Naive thymus-derived CD4-positive, alpha-beta T cell (primary cell): ENCODE results near the gene ANKRD52. TPM values are rescaled to one million over a fixed set of nuclear protein-coding genes. Genes with fewer than 3 reads are reported as not detected.
A peak's percentile ranks its signal among the peaks of the same experiment; 100 is the strongest.
"Not testable (repeated sequence)": the region's sequence is repeated elsewhere in the genome, so short reads cannot be mapped to it uniquely, and the experiment has no call there.

Experiments
- ATAC-seq: fragments of 150-1000 bp; cut with Tn5 transposase; 2 replicates; pipeline ENCODE4 v1.10.0; 2021; ENCODE audit warnings: mild to moderate bottlenecking, moderate library complexity
- CTCF ChIA-PET: fragments of 350-600 bp; sonication (Branson Sonifier 250); formaldehyde crosslinking; loops from one replicate; lab custom pipeline; 2021; ENCODE audit warnings: antibody characterized with exemption; lab: Charles Lee
- POLR2A ChIA-PET: fragments of 350-600 bp; sonication (Branson Sonifier 250); formaldehyde crosslinking; loops from one replicate; lab custom pipeline; 2021; ENCODE audit warnings: antibody characterized with exemption, inconsistent platforms; lab: Charles Lee
- DNase-seq, 9 donors: peaks; one replicate each; pipeline versions ENCODE4 v3.0.0 to v3.0.0-alpha.2; 2020 to 2022; ENCODE audit warnings: mixed read lengths in 1 of 9
- H3K27ac ChIP-seq: one replicate; pipeline ENCODE4 v1.7.0; 2013; ENCODE audit warnings: mild to moderate bottlenecking, low read depth, low read length, moderate library complexity
- H3K27me3 ChIP-seq, 2 donors: one replicate each; pipeline ENCODE4 v1.7.0; 2013; ENCODE audit warnings: low read length in 2 of 2, mild to moderate bottlenecking in 2 of 2, moderate library complexity in 2 of 2; ENCODE audit not compliant: control insufficient read depth in 2 of 2, insufficient read depth in 2 of 2
- H3K36me3 ChIP-seq, 3 experiments: 1 replicate in 2 of 3; 2 replicates in 1 of 3; pipeline ENCODE4 v1.7.0; 2013; ENCODE audit warnings: low read length in 3 of 3, mild to moderate bottlenecking in 3 of 3, moderate library complexity in 1 of 3; ENCODE audit not compliant: insufficient read depth in 3 of 3, control insufficient read depth in 2 of 3
- H3K4me1 ChIP-seq, 2 donors: one replicate each; pipeline ENCODE4 v1.7.0; 2013; ENCODE audit warnings: low read length in 2 of 2, mild to moderate bottlenecking in 2 of 2, moderate library complexity in 1 of 2; ENCODE audit not compliant: control insufficient read depth in 2 of 2, insufficient read depth in 2 of 2
- H3K4me3 ChIP-seq: 2 replicates; pipeline ENCODE4 v1.7.0; 2013; ENCODE audit warnings: mild to moderate bottlenecking, low read length
- H3K9me3 ChIP-seq, 3 experiments: 1 replicate in 2 of 3; 2 replicates in 1 of 3; pipeline ENCODE4 v1.7.0; 2013; ENCODE audit warnings: low read length in 3 of 3; ENCODE audit not compliant: control insufficient read depth in 2 of 3
- H3K27ac Mint-ChIP-seq, 9 donors: one replicate each; pipeline ENCODE4 v1.8.0; 2020 to 2022; ENCODE audit warnings: mixed read lengths in 9 of 9, mild to moderate bottlenecking in 8 of 9, moderate library complexity in 5 of 9, inconsistent platforms in 2 of 9
- H3K27me3 Mint-ChIP-seq, 5 donors: one replicate each; pipeline ENCODE4 v1.8.0; 2021 to 2022; ENCODE audit warnings: mixed read lengths in 5 of 5, mild to moderate bottlenecking in 1 of 5
- H3K36me3 Mint-ChIP-seq, 5 donors: one replicate each; pipeline ENCODE4 v1.8.0; 2020 to 2022; ENCODE audit warnings: mixed read lengths in 5 of 5, mild to moderate bottlenecking in 3 of 5, inconsistent platforms in 1 of 5
- H3K4me1 Mint-ChIP-seq, 7 donors: one replicate each; pipeline ENCODE4 v1.8.0; 2020 to 2022; ENCODE audit warnings: mixed read lengths in 7 of 7, mild to moderate bottlenecking in 3 of 7, inconsistent platforms in 1 of 7
- H3K4me3 Mint-ChIP-seq, 10 donors: one replicate each; pipeline ENCODE4 v1.8.0; 2020 to 2022; ENCODE audit warnings: mild to moderate bottlenecking in 10 of 10, mixed read lengths in 10 of 10, moderate library complexity in 6 of 10, inconsistent platforms in 2 of 10
- H3K9me3 Mint-ChIP-seq, 11 donors: one replicate each; pipeline ENCODE4 v1.8.0; 2020 to 2022; ENCODE audit warnings: mixed read lengths in 11 of 11, mild to moderate bottlenecking in 4 of 11, inconsistent platforms in 1 of 11, moderate library complexity in 1 of 11
- intact Hi-C, 2 donors: fragments of 100-400 bp; cut with micrococcal nuclease; formaldehyde crosslinking; loops; one replicate each; pipeline ENCODE4 v1.15.1; 2023
- polyA plus RNA-seq, 2 donors: library from polyadenylated mRNA; unstranded; fragments of 300-500 nt; fragmentation: Illumina TruSeq; gene quantifications; one replicate each; pipeline ENCODE4 v1.2.3, GENCODE V29; 2021
- total RNA-seq, 6 experiments: library from RNA in 5 of 6; stranded (reverse) in 5 of 6; gene quantifications; 1 replicate in 5 of 6; 2 replicates in 1 of 6; pipeline ENCODE4 v1.2.3 and lab custom pipeline; 2021 to 2026

Gene ANKRD52
- total and polyA plus RNA-seq, 7 experiments from 2014 or later = 5.1 to 64.4 (median 33.7) TPM

DNA sequence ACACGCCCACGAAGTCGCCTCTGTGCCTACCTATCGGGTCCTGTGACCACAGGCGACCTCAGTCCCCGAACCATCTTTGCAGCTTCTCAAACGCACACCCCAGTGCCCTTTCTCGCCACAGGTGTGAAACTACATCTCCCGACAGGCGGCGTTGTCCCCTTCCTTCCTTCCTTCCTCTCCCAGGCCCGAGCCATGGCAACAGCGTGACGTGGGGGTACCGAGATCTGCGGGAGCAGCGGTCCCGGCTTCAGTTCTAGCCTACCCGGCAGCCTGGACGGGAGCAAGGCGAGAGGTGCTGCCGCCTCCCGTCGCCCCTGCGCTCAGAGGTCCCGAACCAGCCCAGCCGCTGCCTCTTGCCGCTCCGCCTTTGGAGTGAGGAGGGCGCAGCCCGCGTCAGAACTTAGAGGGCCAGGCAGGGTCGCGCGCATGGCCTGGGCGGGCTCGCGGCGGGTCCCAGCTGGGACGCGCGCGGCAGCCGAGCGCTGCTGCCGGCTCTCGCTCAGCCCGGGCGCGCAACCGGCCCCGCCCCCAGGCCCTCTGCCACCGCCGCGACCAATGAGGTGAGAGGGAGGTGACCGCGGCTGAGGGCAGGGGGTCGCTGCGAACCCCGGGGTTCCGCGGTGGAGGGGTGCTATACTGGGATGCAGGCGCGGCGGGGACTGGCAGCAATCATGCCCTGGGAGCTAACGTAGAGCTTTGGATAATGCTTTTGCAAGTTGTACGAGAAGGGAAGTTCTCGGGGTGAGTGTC is 8.7 kb upstream of the ANKRD52 start, which contains the start of gene COQ10A:
Gene COQ10A, plus strand, starts transcription at position 250 of the 750 bp plus-strand sequence. Its CDS starts 177 bp downstream, at position 427.
- DNase-seq = peak; percentile 78 to 92 (median 89)
- H3K27me3 Mint-ChIP-seq = peaks cover 0 to 2% (median 0%) of the 10 kb centered on the region in 5 donors
- H3K4me3 ChIP-seq = peak within 1 kb of the TSS; percentile 88
- no peaks in the 10 kb centered on the region for H3K27me3 ChIP-seq
- H3K4me1 ChIP-seq = peaks cover 0 to 8% of the 10 kb centered on the region in 2 donors
- H3K27ac ChIP-seq = peak within 1 kb of the TSS; percentile 94
- intact Hi-C loops = loop anchor here (1.0 to 5.0 kb wide), 12 partner anchors 9 to 1165 kb away; partner anchors contain the start of genes ANKRD52 (in 2 of the 2), CS (in 2 of the 2), STAT2 (in 2 of the 2) and ZC3H10 (in 2 of the 2)
- H3K9me3 ChIP-seq = no peaks in the 10 kb centered on the region
- peaks cover 0 to 8% (median 2%) of the 10 kb centered on the region in 5 donors for H3K36me3 Mint-ChIP-seq
- CTCF ChIA-PET = interaction anchor here (0.6 to 2.3 kb wide), 11 partner anchors 9 to 197 kb away, joined by 3 to 6 read pairs (median 4); partner anchors contain the start of genes ANKRD52, RNF41, SMARCC2 and TIMELESS
- peak; percentile 93 for ATAC-seq
- H3K4me1 Mint-ChIP-seq = peaks cover 0 to 22% (median 20%) of the 10 kb centered on the region in 7 donors
- POLR2A ChIA-PET = interaction anchor here (0.7 to 2.0 kb wide), 16 partner anchors 9 to 202 kb away, joined by 3 to 16 read pairs (median 4); partner anchors contain the start of genes ANKRD52, IL23A, RNF41 and RPL41
- H3K27ac Mint-ChIP-seq = peak within 1 kb of the TSS; percentile 89 to 97 (median 94)
- H3K36me3 ChIP-seq = peaks cover 0 to 7% (median 0%) of the 10 kb centered on the region in 3 experiments
- H3K9me3 Mint-ChIP-seq = peaks cover 0 to 2% (median 0%) of the 10 kb centered on the region in 11 donors
- peak within 1 kb of the TSS; percentile 83 to 100 (median 96) for H3K4me3 Mint-ChIP-seq

GRCh38 chr12:56266068-56266692 is 8.0 kb upstream of the ANKRD52 start:
- DNase-seq, ATAC-seq: not testable (repeated sequence)
- intact Hi-C loops = loop anchor here (1.0 to 5.0 kb wide), 11 partner anchors 8 to 1166 kb away; partner anchors contain the start of genes ZC3H10 (in 2 of the 2), ANKRD52 (in 1 of the 2), CS (in 1 of the 2) and INHBC (in 1 of the 2)

GRCh38 chr12:56262955-56263354 is 4.8 kb upstream of the ANKRD52 start:
- intact Hi-C loops, H3K27me3 Mint-ChIP-seq, H3K27ac Mint-ChIP-seq, CTCF ChIA-PET, H3K27ac ChIP-seq, H3K9me3 ChIP-seq, H3K36me3 Mint-ChIP-seq, H3K27me3 ChIP-seq, H3K4me3 Mint-ChIP-seq, H3K4me3 ChIP-seq, H3K36me3 ChIP-seq, ATAC-seq, DNase-seq, H3K9me3 Mint-ChIP-seq: not testable (repeated sequence)
- H3K4me1 Mint-ChIP-seq = peaks cover 4 to 27% (median 25%) of the 10 kb centered on the region in 7 donors
- POLR2A ChIA-PET = interaction anchor here (0.7 kb wide), 2 partner anchors 120 to 140 kb away, joined by 3 to 5 read pairs; no protein-coding TSS in a partner anchor
- H3K4me1 ChIP-seq = peaks cover 6 to 12% of the 10 kb centered on the region in 2 donors

More at GRCh38 chr12:56266068-56266692, 8.0 kb upstream of the ANKRD52 start:
- H3K4me1 ChIP-seq, H3K36me3 ChIP-seq, H3K27me3 ChIP-seq, H3K36me3 Mint-ChIP-seq, H3K9me3 Mint-ChIP-seq, H3K9me3 ChIP-seq, H3K27me3 Mint-ChIP-seq: not testable (repeated sequence)
- POLR2A ChIA-PET = interaction anchor here (0.7 to 2.0 kb wide), 12 partner anchors 8 to 198 kb away, joined by 3 to 16 read pairs (median 4); partner anchors contain the start of genes ANKRD52, IL23A, RNF41 and RPL41
- Mint-ChIP-seq H3K27ac (peak overlapping the region; percentile 89 to 97 (median 94)), H3K4me1 (peaks cover 0 to 22% (median 20%) of the 10 kb centered on the region in 7 donors), H3K4me3 (peak overlapping the region; percentile 83 to 100 (median 96))
- Histone ChIP-seq H3K4me3 (peak overlapping the region; percentile 88), H3K27ac (peak overlapping the region; percentile 94)
- CTCF ChIA-PET = interaction anchor here (0.8 to 1.9 kb wide), 7 partner anchors 8 to 445 kb away, joined by 3 to 6 read pairs (median 4); partner anchors contain the start of genes ANKRD52, RNF41, SMARCC2 and ZC3H10

DNA sequence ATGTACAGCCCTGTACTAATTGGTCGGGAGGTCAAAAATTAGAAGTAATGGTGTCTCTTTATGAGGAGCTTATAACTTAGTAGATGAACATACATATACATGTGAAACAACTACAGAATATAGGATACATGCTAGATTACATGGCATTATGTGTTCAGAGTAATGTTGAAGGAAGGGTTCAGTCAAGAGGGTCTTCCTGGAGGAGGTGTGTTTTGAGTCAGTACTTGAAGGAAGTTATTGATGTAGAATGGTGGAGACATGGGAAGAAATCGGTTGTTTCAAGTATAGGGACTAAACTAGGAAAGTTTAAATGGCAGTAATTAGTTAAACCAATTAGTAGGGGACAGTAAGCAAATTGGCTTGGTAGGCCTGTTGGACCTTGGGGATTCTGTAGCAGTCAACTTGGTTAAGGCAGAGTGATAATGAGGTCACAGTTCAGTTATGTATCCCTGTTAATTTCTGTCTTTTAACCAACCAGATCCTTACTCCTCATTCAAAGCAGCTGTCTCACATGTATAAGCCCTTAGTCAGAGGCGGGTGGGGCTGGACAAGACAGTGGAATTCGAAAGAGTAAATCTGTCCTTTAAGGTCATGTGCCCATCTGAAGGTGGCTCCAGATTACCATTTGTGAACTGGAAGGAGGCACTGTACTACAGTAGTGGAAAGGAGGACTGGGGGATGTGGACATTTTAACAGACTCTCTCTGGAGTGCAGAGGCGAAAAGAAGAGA is 3.5 kb upstream of the ANKRD52 start:
- ChIA-PET CTCF (no interaction called here), POLR2A (interaction anchor here (1.4 kb wide), 1 partner anchor 9 kb away, joined by 3 read pairs; no protein-coding TSS in a partner anchor)
- Histone ChIP-seq H3K36me3 (peaks cover 0 to 4% (median 0%) of the 10 kb centered on the region in 3 experiments), H3K27me3 (no peaks in the 10 kb centered on the region), H3K9me3 (no peaks in the 10 kb centered on the region), H3K4me3 (no peak overlapping the region), H3K27ac (no peak overlapping the region), H3K4me1 (peaks cover 14 to 16% of the 10 kb centered on the region in 2 donors)
- DNase-seq = no peak
- intact Hi-C loops = no loop called here
- H3K4me1 Mint-ChIP-seq = peaks cover 4 to 23% (median 22%) of the 10 kb centered on the region in 7 donors
- H3K9me3 Mint-ChIP-seq = peaks cover 0 to under 1% (median 0%) of the 10 kb centered on the region in 11 donors
- no peak overlapping the region for H3K4me3 Mint-ChIP-seq
- H3K36me3 Mint-ChIP-seq = no peaks in the 10 kb centered on the region
- no peak for ATAC-seq
- H3K27ac Mint-ChIP-seq = no peak overlapping the region
- H3K27me3 Mint-ChIP-seq = peaks cover 0 to 2% (median 0%) of the 10 kb centered on the region in 5 donors

DNA sequence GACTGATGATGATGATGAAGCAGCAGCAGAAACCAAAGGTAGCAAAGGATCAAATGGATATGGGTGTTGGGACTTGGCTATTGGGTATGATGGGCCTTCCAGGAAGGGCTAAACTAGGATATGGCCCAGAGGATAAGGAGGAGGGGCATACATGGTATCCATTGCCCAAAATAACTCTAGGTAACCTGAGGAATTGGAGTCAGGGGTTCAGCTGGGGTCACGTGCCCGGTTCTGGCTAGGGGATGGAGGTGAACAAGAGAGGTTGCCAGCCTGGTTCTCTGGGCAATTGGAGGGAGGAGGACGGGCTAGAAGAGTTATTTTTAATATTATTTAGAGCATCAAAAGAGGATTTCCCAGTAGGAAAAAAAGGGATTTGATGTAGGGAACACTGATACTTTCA is 2.7 kb upstream of the ANKRD52 start:
- intact Hi-C loops = no loop called here
- peak overlapping the region in 1 of 9 donors; percentile 6 for H3K27ac Mint-ChIP-seq
- Histone ChIP-seq H3K36me3 (peaks cover 0 to 7% (median 0%) of the 10 kb centered on the region in 3 experiments), H3K4me1 (peaks cover 18 to 19% of the 10 kb centered on the region in 2 donors), H3K27ac (no peak overlapping the region), H3K4me3 (no peak overlapping the region), H3K27me3 (no peaks in the 10 kb centered on the region), H3K9me3 (no peaks in the 10 kb centered on the region)
- H3K4me3 Mint-ChIP-seq = peak overlapping the region in 1 of 10 donors; percentile 58
- no peaks in the 10 kb centered on the region for H3K9me3 Mint-ChIP-seq
- ATAC-seq = no peak
- POLR2A ChIA-PET = interaction anchor here (1.4 kb wide), 1 partner anchor 8 kb away, joined by 3 read pairs; no protein-coding TSS in a partner anchor
- peaks cover 11 to 25% (median 22%) of the 10 kb centered on the region in 7 donors for H3K4me1 Mint-ChIP-seq
- CTCF ChIA-PET = interaction anchor here (1.0 kb wide), 1 partner anchor 71 kb away, joined by 3 read pairs; the partner anchor contains the start of gene SMARCC2
- DNase-seq = no peak
- H3K27me3 Mint-ChIP-seq = peaks cover 0 to 2% (median 0%) of the 10 kb centered on the region in 5 donors
- peaks cover 0 to 4% (median 0%) of the 10 kb centered on the region in 5 donors for H3K36me3 Mint-ChIP-seq
